GM12878 (cell line): ENCODE results near the gene CCNB3. TPM values are rescaled to one million over a fixed set of nuclear protein-coding genes. Genes with fewer than 3 reads are reported as not detected.
A peak's percentile ranks its signal among the peaks of the same experiment; 100 is the strongest.

Experiments used
- ATAC-seq: fragments of 200-7000 bp; cut with Tn5 transposase; 3 replicates; pipeline ENCODE4 v1.9.1; 2020; ENCODE audit warnings: mild to moderate bottlenecking, moderate library complexity
- BruUV-seq: library from RNA; stranded (reverse); fragments of 400-500 nt; replicated peaks from 2 replicates; lab custom pipeline; 2021; lab: Mats Ljungman, UMichigan
- CTCF ChIA-PET: fragments of 300-600 bp; sonication (Branson Sonifier 250); formaldehyde crosslinking; extraction: SDS; loops from one replicate; lab custom pipeline; 2021; ENCODE audit warnings: inconsistent platforms; lab: Yijun Ruan, JAX
- POLR2A ChIA-PET: fragments of 350-600 bp; formaldehyde crosslinking; extraction: SDS; loops from one replicate; lab custom pipeline; 2021; ENCODE audit warnings: inconsistent platforms; lab: Charles Lee
- RAD21 ChIA-PET: fragments of 300-600 bp; sonication (Branson Sonifier 250); formaldehyde crosslinking; loops from one replicate; lab custom pipeline; 2023; ENCODE audit warnings: antibody characterized with exemption; ENCODE audit not compliant: unreplicated experiment; lab: Charles Lee
- SMC1A ChIA-PET: fragments of 300-600 bp; sonication (Branson Sonifier 250); formaldehyde crosslinking; loops from one replicate; lab custom pipeline; 2023; ENCODE audit not compliant: unreplicated experiment, uncharacterized antibody; lab: Charles Lee
- DNase-seq: peaks from one replicate; pipeline ENCODE4 v3.0.0-alpha.2; 2011; ENCODE audit warnings: low read depth, low spot score
- FAIRE-seq: peaks from 3 replicates; lab custom pipeline; 2011; peaks lifted over from hg19 to GRCh38; lab: Jason Lieb, UNC
- H2AFZ ChIP-seq: 2 replicates; pipeline ENCODE4 v1.6.0; 2011; ENCODE audit warnings: low read depth, low read length, control low read depth; ENCODE audit not compliant: control insufficient read depth
- H3K27ac ChIP-seq: 2 replicates; pipeline ENCODE4 v1.5.1; 2011; ENCODE audit warnings: control low read depth; ENCODE audit not compliant: control insufficient read depth, insufficient read depth
- H3K27me3 ChIP-seq, 2 experiments: replicated peaks in 1 of 2; 2 replicates each; pipeline versions ENCODE4 v1.6.0 to v1.6.1; 2011; ENCODE audit warnings: low read length in 1 of 2; ENCODE audit not compliant: control insufficient read depth in 2 of 2, insufficient read depth in 2 of 2
- H3K36me3 ChIP-seq, 2 experiments: 2 replicates each; pipeline ENCODE4 v1.5.1; 2011; ENCODE audit warnings: low read length in 1 of 2; ENCODE audit not compliant: control insufficient read depth in 2 of 2, insufficient read depth in 2 of 2
- H3K4me1 ChIP-seq: 2 replicates; pipeline ENCODE4 v1.6.1; 2011; ENCODE audit warnings: mild to moderate bottlenecking, low read length, moderate library complexity, mixed read lengths; ENCODE audit not compliant: control insufficient read depth, insufficient read depth
- H3K4me2 ChIP-seq: 2 replicates; pipeline ENCODE4 v1.6.0; 2011; ENCODE audit warnings: control low read depth; ENCODE audit not compliant: control insufficient read depth, insufficient read depth
- H3K4me3 ChIP-seq: fragments of 200-600 bp; sonication (generic); 2 replicates; pipeline ENCODE4 v1.5.1; 2016
- H3K79me2 ChIP-seq: 2 replicates; pipeline ENCODE4 v1.6.0; 2011; ENCODE audit warnings: low read length; ENCODE audit not compliant: control insufficient read depth, insufficient read depth
- H3K9ac ChIP-seq: 2 replicates; pipeline ENCODE4 v1.8.0; 2011; ENCODE audit warnings: low read length, control low read depth, mixed read lengths; ENCODE audit not compliant: control insufficient read depth, insufficient read depth
- H3K9me3 ChIP-seq: replicated peaks from 3 replicates; pipeline ENCODE4 v1.5.1; 2011; ENCODE audit warnings: mild to moderate bottlenecking, low read length; ENCODE audit not compliant: control insufficient read depth, insufficient read depth
- H4K20me1 ChIP-seq: 2 replicates; pipeline ENCODE4 v1.6.0; 2011; ENCODE audit not compliant: control insufficient read depth, insufficient read depth
- CTCF ChIP-seq, 3 experiments: IDR thresholded peaks in 2 of 3; conservative IDR thresholded peaks in 1 of 3; 2 replicates each; pipeline ENCODE4 v1.5.1; 2011; ENCODE audit warnings: low read depth in 3 of 3, low read length in 3 of 3, mild to moderate bottlenecking in 3 of 3, control low read depth in 2 of 3, moderate library complexity in 2 of 3, inconsistent platforms in 1 of 3, mixed read lengths in 1 of 3; ENCODE audit not compliant: control insufficient read depth in 2 of 3, insufficient read depth in 1 of 3; ENCODE audit errors: extremely low read depth in 1 of 3
- WGBS: methylation state at CpG from one replicate; pipeline ENCODE4 v1.1.6; 2016; ENCODE audit warnings: low lambda C conversion rate; ENCODE audit not compliant: insufficient replicate concordance, insufficient coverage; ENCODE audit errors: missing lambda C conversion rate; 5-methylcytosine and 5-hydroxymethylcytosine counted together
- in situ Hi-C: fragments of 300-500 bp; cut with MboI; formaldehyde crosslinking; loops from 9 replicates; pipeline ENCODE4 v1.14.3; 2018; ENCODE audit warnings: mixed read lengths
- intact Hi-C: fragments of 100-400 bp; cut with micrococcal nuclease; formaldehyde crosslinking; loops from one replicate; pipeline ENCODE4 v1.14.2; 2022; ENCODE audit not compliant: unreplicated experiment
- polyA plus RNA-seq, 11 experiments: library from polyadenylated mRNA; depleted of rRNA in 4 of 11; unstranded in 6 of 11; stranded (reverse) in 5 of 11; fragments of >200 nt; fragmentation: Nextera tagmentation in 4 of 11; fragmentation: Illumina TruSeq in 1 of 11; extraction: Ambion mirVana in 4 of 11; extraction: Trizol in 1 of 11; gene quantifications; 1 replicate in 1 of 11; 2 replicates in 10 of 11; pipeline versions ENCODE4 v1.2.1 to v1.2.3, GENCODE V29; 2011 to 2016; ENCODE audit warnings: inconsistent platforms in 2 of 11, missing spikeins in 2 of 11, low read depth in 1 of 11
- total RNA-seq, 4 experiments: library from RNA; depleted of rRNA in 3 of 4; stranded (reverse); fragments of >200 nt in 3 of 4; fragmentation: Illumina TruSeq in 1 of 4; extraction: Trizol in 1 of 4; gene quantifications; 2 replicates each; pipeline versions ENCODE4 v1.2.1 to v1.2.3, GENCODE V29; 2013 to 2021
- TF ChIP-seq, protein P1 (sequence below): fragments of 450-650 bp; formaldehyde crosslinking; IDR thresholded peaks from 2 replicates; pipeline ENCODE4 v1.5.0; 2022; ENCODE audit warnings: mild to moderate bottlenecking, missing genetic modification characterization

Gene CCNB3
- total and polyA plus RNA-seq, 10 of the 15 experiments (the other 5 are each of a cell fraction or from before 2014, with no cell fraction given): 0.09 to 0.49 (median 0.16) TPM; not detected in 3

GRCh38 chrX:50211510-50211909, 6.9 kb downstream of the CCNB3 start:
- Histone ChIP-seq H3K79me2 (no peaks in the 10 kb centered on the region), H4K20me1 (no peaks in the 10 kb centered on the region), H3K4me3 (no peak overlapping the region), H3K4me2 (no peak overlapping the region), H2AFZ (no peak overlapping the region), H3K4me1 (no peaks in the 10 kb centered on the region), H3K27ac (no peak overlapping the region), H3K9me3 (no peaks in the 10 kb centered on the region), H3K36me3 (no peaks in the 10 kb centered on the region), H3K27me3 (no peaks in the 10 kb centered on the region), H3K9ac (no peak overlapping the region)
- ChIA-PET CTCF (interaction anchor here (1.3 to 2.1 kb wide), 3 partner anchors 10 to 296 kb away, joined by 3 to 8 read pairs (median 3); partner anchors contain the start of gene AKAP4), RAD21 (no interaction called here), POLR2A (no interaction called here), SMC1A (no interaction called here)
- DNase-seq (no peak), FAIRE-seq (no peak), ATAC-seq (peak; percentile 68)
- in situ Hi-C loops (no loop called here), intact Hi-C loops (no loop called here)
- WGBS: 35% methylated on average over 8 of the region's 8 CpGs
- BruUV-seq: no TSS peak
- TF ChIP-seq CTCF (IDR thresholded peaks at IDR 0.05 in 2 of 3, conservative IDR thresholded peaks at IDR 0.05 in 1 of 3; ENCODE audit: control insufficient read depth in 2 of 3, extremely low read depth in 1 of 3, insufficient read depth in 1 of 3, low read depth in 3 of 3, low read length in 3 of 3): peak in 2 of 3 experiments; percentile 22 to 37; a peak in 3 of 6 replicates
- TF ChIP-seq, protein P1, sequence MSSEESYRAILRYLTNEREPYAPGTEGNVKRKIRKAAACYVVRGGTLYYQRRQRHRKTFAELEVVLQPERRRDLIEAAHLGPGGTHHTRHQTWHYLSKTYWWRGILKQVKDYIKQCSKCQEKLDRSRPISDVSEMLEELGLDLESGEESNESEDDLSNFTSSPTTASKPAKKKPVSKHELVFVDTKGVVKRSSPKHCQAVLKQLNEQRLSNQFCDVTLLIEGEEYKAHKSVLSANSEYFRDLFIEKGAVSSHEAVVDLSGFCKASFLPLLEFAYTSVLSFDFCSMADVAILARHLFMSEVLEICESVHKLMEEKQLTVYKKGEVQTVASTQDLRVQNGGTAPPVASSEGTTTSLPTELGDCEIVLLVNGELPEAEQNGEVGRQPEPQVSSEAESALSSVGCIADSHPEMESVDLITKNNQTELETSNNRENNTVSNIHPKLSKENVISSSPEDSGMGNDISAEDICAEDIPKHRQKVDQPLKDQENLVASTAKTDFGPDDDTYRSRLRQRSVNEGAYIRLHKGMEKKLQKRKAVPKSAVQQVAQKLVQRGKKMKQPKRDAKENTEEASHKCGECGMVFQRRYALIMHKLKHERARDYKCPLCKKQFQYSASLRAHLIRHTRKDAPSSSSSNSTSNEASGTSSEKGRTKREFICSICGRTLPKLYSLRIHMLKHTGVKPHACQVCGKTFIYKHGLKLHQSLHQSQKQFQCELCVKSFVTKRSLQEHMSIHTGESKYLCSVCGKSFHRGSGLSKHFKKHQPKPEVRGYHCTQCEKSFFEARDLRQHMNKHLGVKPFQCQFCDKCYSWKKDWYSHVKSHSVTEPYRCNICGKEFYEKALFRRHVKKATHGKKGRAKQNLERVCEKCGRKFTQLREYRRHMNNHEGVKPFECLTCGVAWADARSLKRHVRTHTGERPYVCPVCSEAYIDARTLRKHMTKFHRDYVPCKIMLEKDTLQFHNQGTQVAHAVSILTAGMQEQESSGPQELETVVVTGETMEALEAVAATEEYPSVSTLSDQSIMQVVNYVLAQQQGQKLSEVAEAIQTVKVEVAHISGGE: no peak
